Subcutaneous adipose tissue (tissue), 4 donors: ENCODE data around the gene DHRSX. TPM values are rescaled to one million over a fixed set of nuclear protein-coding genes. Genes with fewer than 3 reads are reported as not detected.

Experiments used
- CTCF ChIP-seq: fragments of 450-650 bp; IDR thresholded peaks from one replicate; pipeline ENCODE4 v1.5.1; 2016; ENCODE audit warnings: low read depth, mild to moderate bottlenecking, control low read depth, antibody characterized with exemption, moderate library complexity
- total RNA-seq, 4 donors: library from RNA; depleted of rRNA; stranded (reverse); fragments of >200 nt; gene quantifications; one replicate each; pipeline ENCODE4 v1.1.0, GENCODE V29; 2016

The DHRSX gene
- total RNA-seq, 4 donors from 2014 or later = 17.0 to 34.2 (median 24.5) TPM

GRCh38 chrX:2418000-2418399 lies 82.8 kb downstream of the DHRSX start:
- no peak for TF ChIP-seq CTCF

- TF ChIP-seq CTCF = no peak
Measured at GRCh38 chrX:2416851-2417604, 83.7 kb downstream of the DHRSX start.

- TF ChIP-seq CTCF = no peak
Measured at GRCh38 chrX:2414384-2414783, 86.4 kb downstream of the DHRSX start.

DNA sequence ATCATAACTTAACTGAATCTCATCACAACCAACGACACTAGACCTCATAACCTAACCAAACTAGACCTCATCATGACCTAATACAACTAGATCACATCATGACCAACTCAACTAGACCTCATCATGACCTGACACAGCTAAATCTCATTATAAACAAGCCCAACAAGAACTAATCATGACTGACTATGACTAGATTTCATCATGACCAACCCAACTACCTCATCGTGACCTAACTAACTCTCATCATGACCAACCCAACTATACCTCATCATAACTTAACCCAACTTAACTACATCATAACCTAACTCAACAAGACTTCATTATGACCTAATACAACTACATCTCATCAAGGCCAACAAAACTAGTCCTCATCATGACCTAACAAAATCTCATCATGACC lies 86.8 kb downstream of the DHRSX start:
- TF ChIP-seq CTCF = no peak

GRCh38 chrX:2412131-2412530 lies 88.6 kb downstream of the DHRSX start:
- no peak for TF ChIP-seq CTCF

- TF ChIP-seq CTCF = no peak
Measured at GRCh38 chrX:2410279-2411020, 90.3 kb downstream of the DHRSX start.

DNA sequence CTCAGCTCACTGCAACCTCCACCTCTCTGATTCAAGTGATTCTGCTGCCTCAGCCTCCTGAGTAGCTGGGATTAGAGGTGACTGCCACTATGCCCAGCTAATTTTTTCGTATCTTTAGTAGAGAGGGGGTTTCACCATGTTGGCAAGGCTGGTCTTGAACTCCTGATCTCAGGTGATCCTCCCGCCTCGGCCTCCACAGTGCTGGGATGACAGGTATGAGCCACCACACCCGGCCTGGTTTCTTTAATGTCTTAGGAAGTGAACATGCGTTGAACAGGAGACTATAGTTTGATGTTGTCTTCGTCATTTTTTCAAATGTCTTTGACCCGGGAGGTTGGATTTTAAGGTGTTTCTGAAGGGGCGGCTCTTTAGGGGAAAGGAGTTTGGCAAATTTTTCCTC lies 91.0 kb downstream of the DHRSX start:
- no peak for TF ChIP-seq CTCF
